Colonic mucosa (tissue), 4 donors: ENCODE measurements around the gene RBFOX2. TPM values are rescaled to one million over a fixed set of nuclear protein-coding genes. Genes with fewer than 3 reads are reported as not detected.
"Not testable (repeated sequence)": the region's sequence is repeated elsewhere in the genome, so short reads cannot be mapped to it uniquely, and the experiment has no call there.

Experiments used
- DNase-seq: peaks from one replicate; pipeline ENCODE4 v3.0.0-alpha.2; 2020
- H3K27ac ChIP-seq: fragments of 200-600 bp; one replicate; pipeline ENCODE4 v1.8.0; 2021
- H3K27me3 ChIP-seq: fragments of 200-600 bp; one replicate; pipeline ENCODE4 v1.8.0; 2021
- H3K36me3 ChIP-seq: fragments of 200-600 bp; one replicate; pipeline ENCODE4 v1.8.0; 2021
- H3K4me1 ChIP-seq: fragments of 200-600 bp; one replicate; pipeline ENCODE4 v1.8.0; 2021; ENCODE audit warnings: mild to moderate bottlenecking
- H3K4me3 ChIP-seq: fragments of 200-600 bp; one replicate; pipeline ENCODE4 v1.8.0; 2021
- H3K9ac ChIP-seq, 2 donors: one replicate each; pipeline ENCODE4 v1.7.0; 2013; ENCODE audit warnings: control low read depth in 2 of 2, low read depth in 2 of 2, low read length in 2 of 2
- H3K9me3 ChIP-seq: fragments of 200-600 bp; one replicate; pipeline ENCODE4 v1.8.0; 2021
- CTCF ChIP-seq: fragments of 200-600 bp; IDR thresholded peaks from one replicate; pipeline ENCODE4 v1.8.0; 2022; ENCODE audit warnings: antibody characterized with exemption, mild to moderate bottlenecking
- intact Hi-C: fragments of 100-400 bp; cut with DNase I; formaldehyde crosslinking; loops from one replicate; pipeline ENCODE4 v1.14.1; 2022
- total RNA-seq, 2 donors: library from RNA; stranded (reverse); fragmentation: NEBNext Ultra II Directional in 1 of 2; extraction: Animal tissue kit (Norgen Biotek cat#: 25700) in 1 of 2; gene quantifications; one replicate each; pipeline ENCODE4 v1.2.1, GENCODE V29; 2021
- donor health status: healthy.
- donor health status: DM: no; HTN: no; CAD: no.
- donor health status: DM: no; HTN: no; CAD: no.

Gene RBFOX2
- total RNA-seq, 2 donors from 2014 or later, result 44.4 to 60.2 TPM

- no peak overlapping the region for H3K27ac ChIP-seq
- H3K27me3 ChIP-seq, result no peaks in the 10 kb centered on the region
- TF ChIP-seq CTCF, result no peak
- H3K4me1 ChIP-seq, result no peaks in the 10 kb centered on the region
- no peaks in the 10 kb centered on the region for H3K36me3 ChIP-seq
- no peak overlapping the region for H3K4me3 ChIP-seq
- intact Hi-C loops, result no loop called here
- no peak overlapping the region for H3K9ac ChIP-seq
- no peaks in the 10 kb centered on the region for H3K9me3 ChIP-seq
- DNase-seq, result no peak
These were observed 319.7 kb downstream of the RBFOX2 start for GRCh38 chr22:35708917-35709316.

DNA sequence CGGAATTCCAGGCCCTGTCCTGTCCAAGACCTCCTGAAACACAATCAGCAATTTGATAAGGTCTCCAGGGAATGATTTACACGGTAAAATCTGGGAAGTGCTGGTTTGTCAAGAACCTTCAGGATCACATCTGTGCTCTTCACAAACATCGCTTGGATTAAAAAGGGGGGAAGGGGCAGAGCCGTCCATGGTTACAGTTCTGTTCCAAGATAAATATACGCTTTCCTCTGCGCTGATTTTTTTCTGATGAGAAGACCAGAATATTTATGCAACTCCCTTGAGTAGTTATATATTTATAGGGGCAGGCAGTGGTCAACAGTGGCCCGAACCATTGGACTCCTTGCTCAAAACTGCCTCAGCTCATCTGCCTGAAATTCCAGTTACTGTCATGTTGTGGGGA, 320.2 kb downstream of the RBFOX2 start:
- Histone ChIP-seq H3K27me3 (no peaks in the 10 kb centered on the region), H3K4me3 (no peak overlapping the region), H3K27ac (no peak overlapping the region), H3K36me3 (no peaks in the 10 kb centered on the region), H3K4me1 (no peaks in the 10 kb centered on the region), H3K9me3 (no peaks in the 10 kb centered on the region), H3K9ac (no peak overlapping the region)
- no peak for TF ChIP-seq CTCF
- intact Hi-C loops, result no loop called here
- DNase-seq, result no peak

GRCh38 chr22:35705141-35705540, 323.5 kb downstream of the RBFOX2 start:
- Histone ChIP-seq H3K9ac (no peak overlapping the region), H3K27ac (no peak overlapping the region), H3K4me1 (no peaks in the 10 kb centered on the region), H3K27me3 (no peaks in the 10 kb centered on the region), H3K4me3 (no peak overlapping the region), H3K9me3 (no peaks in the 10 kb centered on the region), H3K36me3 (no peaks in the 10 kb centered on the region)
- TF ChIP-seq CTCF, result no peak
- no peak for DNase-seq
- intact Hi-C loops, result no loop called here

- DNase-seq, result no peak
- Histone ChIP-seq H3K9ac (no peak overlapping the region), H3K27ac (no peak overlapping the region), H3K9me3 (no peaks in the 10 kb centered on the region), H3K27me3 (no peaks in the 10 kb centered on the region), H3K36me3 (no peaks in the 10 kb centered on the region), H3K4me3 (no peak overlapping the region), H3K4me1 (no peaks in the 10 kb centered on the region)
- intact Hi-C loops, result no loop called here
- no peak for TF ChIP-seq CTCF
These were observed 324.6 kb downstream of the RBFOX2 start for GRCh38 chr22:35703861-35704584.

DNA sequence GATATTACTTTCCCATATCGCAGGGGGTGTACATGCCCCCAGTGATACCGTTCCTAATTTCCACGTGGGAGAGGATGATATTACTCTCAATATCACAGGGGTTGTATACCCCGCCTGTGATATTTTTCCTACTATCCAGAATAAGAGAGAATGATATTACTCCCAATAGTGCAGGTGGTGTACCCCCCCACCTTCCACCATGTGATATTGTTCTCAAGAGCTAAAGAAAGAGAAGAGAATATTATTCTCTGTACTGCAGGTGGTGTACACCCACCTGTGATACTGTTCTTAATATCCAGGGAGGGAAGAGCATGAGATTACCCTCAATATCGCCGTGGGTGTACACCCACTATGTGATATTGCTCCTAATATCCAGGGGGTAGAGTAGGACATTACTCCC, 328.8 kb downstream of the RBFOX2 start:
- intact Hi-C loops, result not testable (repeated sequence)

GRCh38 chr22:35697142-35697541, 331.5 kb downstream of the RBFOX2 start:
- Histone ChIP-seq H3K9ac (no peak overlapping the region), H3K9me3 (no peaks in the 10 kb centered on the region), H3K36me3 (no peaks in the 10 kb centered on the region), H3K4me3 (no peak overlapping the region), H3K27me3 (no peaks in the 10 kb centered on the region), H3K4me1 (no peaks in the 10 kb centered on the region), H3K27ac (no peak overlapping the region)
- TF ChIP-seq CTCF, result no peak
- no peak for DNase-seq
- intact Hi-C loops, result no loop called here

More for the DNA sequence above, 328.8 kb downstream of the RBFOX2 start:
- H3K9ac ChIP-seq, H3K36me3 ChIP-seq, H3K4me1 ChIP-seq, H3K4me3 ChIP-seq, H3K27me3 ChIP-seq, DNase-seq, H3K9me3 ChIP-seq, H3K27ac ChIP-seq: not testable (repeated sequence)
